NCI-H526 treated with DMSO at 0.1 percent for 48 hours (cell line): Measurements from ENCODE around the gene TICAM2.

Source experiments
- DNase-seq: peaks from one replicate; lab custom pipeline; 2025; lab: John Stamatoyannopoulos, UW

The TICAM2 gene

GRCh38 chr5:115607935-115608334 lies 5.7 kb upstream of the TICAM2 start:
- DNase-seq, result no peak

GRCh38 chr5:115605436-115605835 lies 3.2 kb upstream of the TICAM2 start:
- no peak for DNase-seq

GRCh38 chr5:115602591-115603125 lies 379 bp upstream of the TICAM2 start:
- DNase-seq, result no peak

- DNase-seq, result no peak
These were observed 1.5 kb downstream of the TICAM2 start for GRCh38 chr5:115600766-115601165.

GRCh38 chr5:115599924-115600323 lies 2.4 kb downstream of the TICAM2 start:
- no peak for DNase-seq

GRCh38 chr5:115599502-115599901 lies 2.8 kb downstream of the TICAM2 start:
- DNase-seq, result peak; percentile 11

GRCh38 chr5:115594128-115595047 lies 7.9 kb downstream of the TICAM2 start:
- no peak for DNase-seq

GRCh38 chr5:115589043-115589442 lies 13.2 kb downstream of the TICAM2 start:
- DNase-seq, result no peak

- DNase-seq, result no peak
These were observed 13.6 kb downstream of the TICAM2 start for GRCh38 chr5:115588640-115589039.

- DNase-seq, result peak; percentile 6
These were observed 15.6 kb downstream of the TICAM2 start for GRCh38 chr5:115586525-115587146.

- no peak for DNase-seq
These were observed 17.0 kb downstream of the TICAM2 start for GRCh38 chr5:115585265-115585664.

- DNase-seq, result no peak
These were observed 17.8 kb downstream of the TICAM2 start for GRCh38 chr5:115584501-115584900.

GRCh38 chr5:115583474-115583873 lies 18.8 kb downstream of the TICAM2 start:
- DNase-seq, result no peak

- DNase-seq, result no peak
These were observed 21.3 kb downstream of the TICAM2 start for GRCh38 chr5:115580941-115581340.

GRCh38 chr5:115579747-115580173 lies 22.5 kb downstream of the TICAM2 start:
- no peak for DNase-seq

GRCh38 chr5:115579216-115579615 lies 23.1 kb downstream of the TICAM2 start:
- DNase-seq, result no peak

- no peak for DNase-seq
These were observed 23.6 kb downstream of the TICAM2 start for GRCh38 chr5:115578657-115579056.

GRCh38 chr5:115577741-115578140 lies 24.5 kb downstream of the TICAM2 start:
- DNase-seq, result no peak

- DNase-seq, result no peak
These were observed 24.9 kb downstream of the TICAM2 start for GRCh38 chr5:115577329-115577728.

GRCh38 chr5:115575167-115576070 lies 26.9 kb downstream of the TICAM2 start:
- no peak for DNase-seq

- DNase-seq, result no peak
These were observed 29.1 kb downstream of the TICAM2 start for GRCh38 chr5:115573133-115573532.

GRCh38 chr5:115571441-115571878 lies 30.8 kb downstream of the TICAM2 start:
- DNase-seq, result no peak
